GM12878 (cell line): ENCODE results near the gene SETD1A. TPM values are rescaled to one million over a fixed set of nuclear protein-coding genes. Genes with fewer than 3 reads are reported as not detected.

Source experiments
- ATAC-seq: fragments of 200-7000 bp; cut with Tn5 transposase; 3 replicates; pipeline ENCODE4 v1.9.1; 2020; ENCODE audit warnings: mild to moderate bottlenecking, moderate library complexity
- BruUV-seq: library from RNA; stranded (reverse); fragments of 400-500 nt; replicated peaks from 2 replicates; lab custom pipeline; 2021; lab: Mats Ljungman, UMichigan
- CTCF ChIA-PET: fragments of 300-600 bp; sonication (Branson Sonifier 250); formaldehyde crosslinking; extraction: SDS; loops from one replicate; lab custom pipeline; 2021; ENCODE audit warnings: inconsistent platforms; lab: Yijun Ruan, JAX
- POLR2A ChIA-PET: fragments of 350-600 bp; formaldehyde crosslinking; extraction: SDS; loops from one replicate; lab custom pipeline; 2021; ENCODE audit warnings: inconsistent platforms; lab: Charles Lee
- RAD21 ChIA-PET: fragments of 300-600 bp; sonication (Branson Sonifier 250); formaldehyde crosslinking; loops from one replicate; lab custom pipeline; 2023; ENCODE audit warnings: antibody characterized with exemption; ENCODE audit not compliant: unreplicated experiment; lab: Charles Lee
- SMC1A ChIA-PET: fragments of 300-600 bp; sonication (Branson Sonifier 250); formaldehyde crosslinking; loops from one replicate; lab custom pipeline; 2023; ENCODE audit not compliant: unreplicated experiment, uncharacterized antibody; lab: Charles Lee
- DNase-seq: peaks from one replicate; pipeline ENCODE4 v3.0.0-alpha.2; 2011; ENCODE audit warnings: low read depth, low spot score
- FAIRE-seq: peaks from 3 replicates; lab custom pipeline; 2011; peaks lifted over from hg19 to GRCh38; lab: Jason Lieb, UNC
- H2AFZ ChIP-seq: 2 replicates; pipeline ENCODE4 v1.6.0; 2011; ENCODE audit warnings: low read depth, low read length, control low read depth; ENCODE audit not compliant: control insufficient read depth
- H3K27ac ChIP-seq: 2 replicates; pipeline ENCODE4 v1.5.1; 2011; ENCODE audit warnings: control low read depth; ENCODE audit not compliant: control insufficient read depth, insufficient read depth
- H3K27me3 ChIP-seq, 2 experiments: replicated peaks in 1 of 2; 2 replicates each; pipeline versions ENCODE4 v1.6.0 to v1.6.1; 2011; ENCODE audit warnings: low read length in 1 of 2; ENCODE audit not compliant: control insufficient read depth in 2 of 2, insufficient read depth in 2 of 2
- H3K36me3 ChIP-seq, 2 experiments: 2 replicates each; pipeline ENCODE4 v1.5.1; 2011; ENCODE audit warnings: low read length in 1 of 2; ENCODE audit not compliant: control insufficient read depth in 2 of 2, insufficient read depth in 2 of 2
- H3K4me1 ChIP-seq: 2 replicates; pipeline ENCODE4 v1.6.1; 2011; ENCODE audit warnings: mild to moderate bottlenecking, low read length, moderate library complexity, mixed read lengths; ENCODE audit not compliant: control insufficient read depth, insufficient read depth
- H3K4me2 ChIP-seq: 2 replicates; pipeline ENCODE4 v1.6.0; 2011; ENCODE audit warnings: control low read depth; ENCODE audit not compliant: control insufficient read depth, insufficient read depth
- H3K4me3 ChIP-seq: fragments of 200-600 bp; sonication (generic); 2 replicates; pipeline ENCODE4 v1.5.1; 2016
- H3K79me2 ChIP-seq: 2 replicates; pipeline ENCODE4 v1.6.0; 2011; ENCODE audit warnings: low read length; ENCODE audit not compliant: control insufficient read depth, insufficient read depth
- H3K9ac ChIP-seq: 2 replicates; pipeline ENCODE4 v1.8.0; 2011; ENCODE audit warnings: low read length, control low read depth, mixed read lengths; ENCODE audit not compliant: control insufficient read depth, insufficient read depth
- H3K9me3 ChIP-seq: replicated peaks from 3 replicates; pipeline ENCODE4 v1.5.1; 2011; ENCODE audit warnings: mild to moderate bottlenecking, low read length; ENCODE audit not compliant: control insufficient read depth, insufficient read depth
- H4K20me1 ChIP-seq: 2 replicates; pipeline ENCODE4 v1.6.0; 2011; ENCODE audit not compliant: control insufficient read depth, insufficient read depth
- CBX5 ChIP-seq: sonication (generic); IDR thresholded peaks from 2 replicates; pipeline ENCODE4 v1.6.1; 2016; ENCODE audit warnings: low read depth, moderate library complexity, mild to moderate bottlenecking, inconsistent platforms
- KLF5 ChIP-seq: fragments of 450-650 bp; IDR thresholded peaks from 2 replicates; pipeline ENCODE4 v1.6.1; 2014; ENCODE audit warnings: mild to moderate bottlenecking; ENCODE audit not compliant: partially characterized antibody
- MXI1 ChIP-seq: fragments of 150-350 bp; IDR thresholded peaks from 2 replicates; pipeline ENCODE4 v1.6.1; 2011; ENCODE audit warnings: low read depth, mild to moderate bottlenecking, inconsistent platforms, low read length, improper control_type of control experiment
- POU2F2 ChIP-seq: IDR thresholded peaks from 3 replicates; pipeline ENCODE4 v1.6.1; 2011; ENCODE audit warnings: low read depth, mild to moderate bottlenecking, low read length, borderline replicate concordance
- RAD21 ChIP-seq: IDR thresholded peaks from 2 replicates; pipeline ENCODE4 v1.6.1; 2011; ENCODE audit warnings: mild to moderate bottlenecking, low read depth, low read length, moderate library complexity; ENCODE audit not compliant: insufficient read depth
- RELA ChIP-seq: fragments of 450-650 bp; IDR thresholded peaks from 2 replicates; pipeline ENCODE4 v1.8.0; 2014; ENCODE audit warnings: borderline replicate concordance; ENCODE audit not compliant: partially characterized antibody
- SIN3A ChIP-seq: IDR thresholded peaks from 2 replicates; pipeline ENCODE4 v1.6.1; 2012; ENCODE audit warnings: low read depth, low read length, improper control_type of control experiment
- SMAD5 ChIP-seq: IDR thresholded peaks from 2 replicates; pipeline ENCODE4 v1.6.1; 2016; ENCODE audit warnings: antibody characterized with exemption, low read depth
- SMARCA5 ChIP-seq: fragments of 450-650 bp; IDR thresholded peaks from 2 replicates; pipeline ENCODE4 v1.6.1; 2017; ENCODE audit warnings: mild to moderate bottlenecking
- ZSCAN29 ChIP-seq: fragments of 450-650 bp; IDR thresholded peaks from 2 replicates; pipeline ENCODE4 v1.6.1; 2017; ENCODE audit warnings: mild to moderate bottlenecking, moderate library complexity
- WGBS: methylation state at CpG from one replicate; pipeline ENCODE4 v1.1.6; 2016; ENCODE audit warnings: low lambda C conversion rate; ENCODE audit not compliant: insufficient replicate concordance, insufficient coverage; ENCODE audit errors: missing lambda C conversion rate; 5-methylcytosine and 5-hydroxymethylcytosine counted together
- in situ Hi-C: fragments of 300-500 bp; cut with MboI; formaldehyde crosslinking; loops from 9 replicates; pipeline ENCODE4 v1.14.3; 2018; ENCODE audit warnings: mixed read lengths
- intact Hi-C: fragments of 100-400 bp; cut with micrococcal nuclease; formaldehyde crosslinking; loops from one replicate; pipeline ENCODE4 v1.14.2; 2022; ENCODE audit not compliant: unreplicated experiment
- polyA plus RNA-seq, 11 experiments: library from polyadenylated mRNA; depleted of rRNA in 4 of 11; unstranded in 6 of 11; stranded (reverse) in 5 of 11; fragments of >200 nt; fragmentation: Nextera tagmentation in 4 of 11; fragmentation: Illumina TruSeq in 1 of 11; extraction: Ambion mirVana in 4 of 11; extraction: Trizol in 1 of 11; gene quantifications; 1 replicate in 1 of 11; 2 replicates in 10 of 11; pipeline versions ENCODE4 v1.2.1 to v1.2.3, GENCODE V29; 2011 to 2016; ENCODE audit warnings: inconsistent platforms in 2 of 11, missing spikeins in 2 of 11, low read depth in 1 of 11
- total RNA-seq, 4 experiments: library from RNA; depleted of rRNA in 3 of 4; stranded (reverse); fragments of >200 nt in 3 of 4; fragmentation: Illumina TruSeq in 1 of 4; extraction: Trizol in 1 of 4; gene quantifications; 2 replicates each; pipeline versions ENCODE4 v1.2.1 to v1.2.3, GENCODE V29; 2013 to 2021
- TF ChIP-seq, protein P1 (sequence below): IDR thresholded peaks from 2 replicates; pipeline ENCODE4 v1.6.1; 2012; ENCODE audit warnings: improper control_type of control experiment, low read depth, low read length; ENCODE audit not compliant: insufficient replicate concordance
- TF ChIP-seq, protein P2 (sequence below): fragments of 450-650 bp; formaldehyde crosslinking; IDR thresholded peaks from 2 replicates; pipeline ENCODE4 v1.5.0; 2022; ENCODE audit warnings: mild to moderate bottlenecking, missing genetic modification characterization

SETD1A gene
- total and polyA plus RNA-seq, 10 of the 15 experiments (the other 5 are each of a cell fraction or from before 2014, with no cell fraction given), result 0.02 to 25.9 (median 4.9) TPM

DNA sequence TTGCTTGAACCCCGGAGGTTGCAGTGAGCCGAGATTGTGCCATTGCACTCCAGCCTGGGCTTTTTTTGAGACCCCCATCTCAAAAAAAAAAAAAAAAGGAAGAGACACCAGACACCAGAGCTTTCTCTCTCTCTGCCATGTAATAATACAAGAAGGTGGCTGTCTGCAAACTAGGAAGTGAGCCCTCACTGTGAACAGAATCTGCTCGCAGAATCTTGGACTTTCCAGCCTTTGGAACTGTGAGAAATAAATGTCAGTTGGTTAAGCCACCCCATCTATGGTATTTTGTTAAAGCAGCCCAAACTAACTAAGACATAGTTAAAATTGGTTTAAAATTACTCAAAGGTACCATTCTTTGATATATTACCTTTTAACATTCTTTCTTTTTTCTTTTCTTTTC lies 63.0 kb downstream of the SETD1A start:
- intact Hi-C loops (no loop called here), in situ Hi-C loops (no loop called here)
- FAIRE-seq (no peak), ATAC-seq (no peak), DNase-seq (no peak)
- Histone ChIP-seq H3K4me2 (no peak overlapping the region), H3K9ac (no peak overlapping the region), H3K4me3 (no peak overlapping the region), H3K79me2 (no peaks in the 10 kb centered on the region), H3K27ac (no peak overlapping the region), H3K4me1 (no peaks in the 10 kb centered on the region), H3K27me3 (no peaks in the 10 kb centered on the region), H3K9me3 (no peaks in the 10 kb centered on the region), H3K36me3 (no peaks in the 10 kb centered on the region), H2AFZ (no peak overlapping the region), H4K20me1 (no peaks in the 10 kb centered on the region)
- no TSS peak for BruUV-seq
- CTCF ChIA-PET, result no interaction called here
- RAD21 ChIA-PET, result no interaction called here
- TF ChIP-seq, protein P1, sequence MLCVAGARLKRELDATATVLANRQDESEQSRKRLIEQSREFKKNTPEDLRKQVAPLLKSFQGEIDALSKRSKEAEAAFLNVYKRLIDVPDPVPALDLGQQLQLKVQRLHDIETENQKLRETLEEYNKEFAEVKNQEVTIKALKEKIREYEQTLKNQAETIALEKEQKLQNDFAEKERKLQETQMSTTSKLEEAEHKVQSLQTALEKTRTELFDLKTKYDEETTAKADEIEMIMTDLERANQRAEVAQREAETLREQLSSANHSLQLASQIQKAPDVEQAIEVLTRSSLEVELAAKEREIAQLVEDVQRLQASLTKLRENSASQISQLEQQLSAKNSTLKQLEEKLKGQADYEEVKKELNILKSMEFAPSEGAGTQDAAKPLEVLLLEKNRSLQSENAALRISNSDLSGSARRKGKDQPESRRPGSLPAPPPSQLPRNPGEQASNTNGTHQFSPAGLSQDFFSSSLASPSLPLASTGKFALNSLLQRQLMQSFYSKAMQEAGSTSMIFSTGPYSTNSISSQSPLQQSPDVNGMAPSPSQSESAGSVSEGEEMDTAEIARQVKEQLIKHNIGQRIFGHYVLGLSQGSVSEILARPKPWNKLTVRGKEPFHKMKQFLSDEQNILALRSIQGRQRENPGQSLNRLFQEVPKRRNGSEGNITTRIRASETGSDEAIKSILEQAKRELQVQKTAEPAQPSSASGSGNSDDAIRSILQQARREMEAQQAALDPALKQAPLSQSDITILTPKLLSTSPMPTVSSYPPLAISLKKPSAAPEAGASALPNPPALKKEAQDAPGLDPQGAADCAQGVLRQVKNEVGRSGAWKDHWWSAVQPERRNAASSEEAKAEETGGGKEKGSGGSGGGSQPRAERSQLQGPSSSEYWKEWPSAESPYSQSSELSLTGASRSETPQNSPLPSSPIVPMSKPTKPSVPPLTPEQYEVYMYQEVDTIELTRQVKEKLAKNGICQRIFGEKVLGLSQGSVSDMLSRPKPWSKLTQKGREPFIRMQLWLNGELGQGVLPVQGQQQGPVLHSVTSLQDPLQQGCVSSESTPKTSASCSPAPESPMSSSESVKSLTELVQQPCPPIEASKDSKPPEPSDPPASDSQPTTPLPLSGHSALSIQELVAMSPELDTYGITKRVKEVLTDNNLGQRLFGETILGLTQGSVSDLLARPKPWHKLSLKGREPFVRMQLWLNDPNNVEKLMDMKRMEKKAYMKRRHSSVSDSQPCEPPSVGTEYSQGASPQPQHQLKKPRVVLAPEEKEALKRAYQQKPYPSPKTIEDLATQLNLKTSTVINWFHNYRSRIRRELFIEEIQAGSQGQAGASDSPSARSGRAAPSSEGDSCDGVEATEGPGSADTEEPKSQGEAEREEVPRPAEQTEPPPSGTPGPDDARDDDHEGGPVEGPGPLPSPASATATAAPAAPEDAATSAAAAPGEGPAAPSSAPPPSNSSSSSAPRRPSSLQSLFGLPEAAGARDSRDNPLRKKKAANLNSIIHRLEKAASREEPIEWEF, result no peak
- TF ChIP-seq MXI1 (no peak), SMAD5 (no peak), SMARCA5 (no peak), POU2F2 (no peak), RELA (no peak), KLF5 (no peak), RAD21 (no peak), ZSCAN29 (no peak), CBX5 (no peak), SIN3A (no peak)
- TF ChIP-seq, protein P2, sequence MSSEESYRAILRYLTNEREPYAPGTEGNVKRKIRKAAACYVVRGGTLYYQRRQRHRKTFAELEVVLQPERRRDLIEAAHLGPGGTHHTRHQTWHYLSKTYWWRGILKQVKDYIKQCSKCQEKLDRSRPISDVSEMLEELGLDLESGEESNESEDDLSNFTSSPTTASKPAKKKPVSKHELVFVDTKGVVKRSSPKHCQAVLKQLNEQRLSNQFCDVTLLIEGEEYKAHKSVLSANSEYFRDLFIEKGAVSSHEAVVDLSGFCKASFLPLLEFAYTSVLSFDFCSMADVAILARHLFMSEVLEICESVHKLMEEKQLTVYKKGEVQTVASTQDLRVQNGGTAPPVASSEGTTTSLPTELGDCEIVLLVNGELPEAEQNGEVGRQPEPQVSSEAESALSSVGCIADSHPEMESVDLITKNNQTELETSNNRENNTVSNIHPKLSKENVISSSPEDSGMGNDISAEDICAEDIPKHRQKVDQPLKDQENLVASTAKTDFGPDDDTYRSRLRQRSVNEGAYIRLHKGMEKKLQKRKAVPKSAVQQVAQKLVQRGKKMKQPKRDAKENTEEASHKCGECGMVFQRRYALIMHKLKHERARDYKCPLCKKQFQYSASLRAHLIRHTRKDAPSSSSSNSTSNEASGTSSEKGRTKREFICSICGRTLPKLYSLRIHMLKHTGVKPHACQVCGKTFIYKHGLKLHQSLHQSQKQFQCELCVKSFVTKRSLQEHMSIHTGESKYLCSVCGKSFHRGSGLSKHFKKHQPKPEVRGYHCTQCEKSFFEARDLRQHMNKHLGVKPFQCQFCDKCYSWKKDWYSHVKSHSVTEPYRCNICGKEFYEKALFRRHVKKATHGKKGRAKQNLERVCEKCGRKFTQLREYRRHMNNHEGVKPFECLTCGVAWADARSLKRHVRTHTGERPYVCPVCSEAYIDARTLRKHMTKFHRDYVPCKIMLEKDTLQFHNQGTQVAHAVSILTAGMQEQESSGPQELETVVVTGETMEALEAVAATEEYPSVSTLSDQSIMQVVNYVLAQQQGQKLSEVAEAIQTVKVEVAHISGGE (CRISPR knock-in tag), result no peak
- 44% methylated on average over 3 of the region's 3 CpGs for WGBS
- SMC1A ChIA-PET, result no interaction called here
- POLR2A ChIA-PET, result interaction anchor here (0.7 kb wide), 1 partner anchor 169 kb away, joined by 4 read pairs; no protein-coding TSS in a partner anchor
